Measurements from ENCODE around the gene MTTP. TPM values are rescaled to one million over a fixed set of nuclear protein-coding genes. Genes with fewer than 3 reads are reported as not detected.
"Not testable (repeated sequence)": the region's sequence is repeated elsewhere in the genome, so short reads cannot be mapped to it uniquely, and the experiment has no call there.

Gene MTTP
- total RNA-seq (1 to 10 TPM in 3 of 4 donors, under 1 TPM in 1; 0.96 to 1.3 (median 1.1) TPM), polyA plus RNA-seq (0.59 TPM)
- long read RNA-seq, donor 1, full-length matches to known transcripts, result 3 of 5 reads
- long read RNA-seq, donor 1, partial matches to known transcripts, result 2 of 5 reads
- long read RNA-seq, donor 1, other reads (novel, unspliced or antisense), result 0 of 5 reads
- long read RNA-seq, donor 2, result 0 reads
- long read RNA-seq, donor 3, full-length matches to known transcripts, result 4 of 7 reads
- long read RNA-seq, donor 3, partial matches to known transcripts, result 1 of 7 reads
- long read RNA-seq, donor 3, other reads (novel, unspliced or antisense), result 2 of 7 reads
- long read RNA-seq, donor 4, full-length matches to known transcripts, result 3 of 4 reads
- long read RNA-seq, donor 4, partial matches to known transcripts, result 0 of 4 reads
- long read RNA-seq, donor 4, other reads (novel, unspliced or antisense), result 1 of 4 reads

DNA sequence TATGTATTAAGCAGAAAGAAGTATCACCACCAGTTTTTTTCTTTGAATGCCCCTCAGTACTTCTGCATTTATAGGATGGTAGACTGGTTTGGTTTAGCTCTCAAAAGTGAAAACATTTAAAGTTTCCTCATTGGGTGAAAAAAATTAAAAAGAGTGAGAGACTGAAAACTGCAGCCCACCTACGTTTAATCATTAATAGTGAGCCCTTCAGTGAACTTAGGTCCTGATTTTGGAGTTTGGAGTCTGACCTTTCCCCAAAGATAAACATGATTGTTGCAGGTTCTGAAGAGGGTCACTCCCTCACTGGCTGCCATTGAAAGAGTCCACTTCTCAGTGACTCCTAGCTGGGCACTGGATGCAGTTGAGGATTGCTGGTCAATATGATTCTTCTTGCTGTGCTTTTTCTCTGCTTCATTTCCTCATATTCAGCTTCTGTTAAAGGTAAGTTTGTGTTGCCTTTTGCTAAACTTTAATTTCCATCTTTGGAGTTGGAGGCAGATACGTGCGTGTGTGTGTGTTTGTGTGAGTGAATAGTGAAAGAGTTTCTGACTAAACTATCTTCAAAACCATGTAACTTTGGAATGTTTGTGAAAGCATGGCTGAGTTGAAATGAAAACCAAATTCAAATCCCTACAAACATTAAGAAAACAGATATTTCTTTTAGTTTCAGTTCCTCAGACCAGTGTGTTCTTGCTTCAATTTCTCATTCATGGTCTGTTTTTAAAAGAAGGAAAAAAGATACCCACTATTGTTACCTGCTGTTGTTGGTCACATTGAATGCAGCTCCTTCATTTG lies at the start of gene MTTP:
Gene MTTP (plus strand): TSS at position 295 of the 795 bp plus-strand sequence. CDS start 86 bp downstream, at position 381.
- H3K27me3 ChIP-seq (ENCODE audit: control insufficient read depth, insufficient read depth), result no peaks in the 10 kb centered on the region
- no peak for DNase-seq
- intact Hi-C loops (cut with DNase I), result no loop called here
- 78% methylated on average over 3 of the region's 3 CpGs for WGBS
- no peaks in the 10 kb centered on the region for H3K9me3 ChIP-seq (ENCODE audit: control insufficient read depth, low read length)
- H3K27ac ChIP-seq (ENCODE audit: low read length), result no peak within 1 kb of the TSS
- no peaks in the 10 kb centered on the region for H3K4me1 ChIP-seq (ENCODE audit: control insufficient read depth, insufficient read depth, low read length)
- no peak for ATAC-seq
- H3K4me3 ChIP-seq (ENCODE audit: low read length), result no peak within 1 kb of the TSS

DNA sequence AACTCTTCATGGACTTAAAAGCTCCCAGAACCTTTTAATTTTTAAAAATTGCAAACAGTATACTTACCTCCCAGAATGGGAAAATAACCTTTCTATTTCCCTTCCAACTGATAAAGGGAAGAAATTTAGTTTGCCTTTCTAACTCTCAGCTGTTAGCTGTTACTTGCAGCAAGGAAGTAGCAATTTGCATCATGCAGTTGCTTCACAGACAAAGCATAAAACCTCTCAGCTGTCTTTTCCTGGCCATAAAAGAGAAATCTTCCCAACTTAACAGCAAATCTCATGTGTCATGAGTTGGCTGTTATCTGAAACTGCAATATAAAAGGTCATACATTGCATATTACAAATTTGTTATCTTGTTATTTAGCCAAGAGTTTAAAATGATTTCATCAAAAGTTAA lies 45.4 kb upstream of the MTTP start:
- H3K27ac ChIP-seq (ENCODE audit: low read length), result no peak overlapping the region
- H3K9me3 ChIP-seq (ENCODE audit: control insufficient read depth, low read length), result no peaks in the 10 kb centered on the region
- DNase-seq (no peak), ATAC-seq (no peak)
- no peaks in the 10 kb centered on the region for H3K4me1 ChIP-seq (ENCODE audit: control insufficient read depth, insufficient read depth, low read length)
- intact Hi-C loops (cut with DNase I), result no loop called here
- no peaks in the 10 kb centered on the region for H3K27me3 ChIP-seq (ENCODE audit: control insufficient read depth, insufficient read depth)
- no peak overlapping the region for H3K4me3 ChIP-seq (ENCODE audit: low read length)

- DNase-seq (no peak), ATAC-seq (no peak)
- no peak overlapping the region for H3K27ac ChIP-seq (ENCODE audit: low read length)
- H3K9me3 ChIP-seq (ENCODE audit: control insufficient read depth, low read length), result no peaks in the 10 kb centered on the region
- 61% methylated on average over 3 of the region's 3 CpGs for WGBS
- no peaks in the 10 kb centered on the region for H3K4me1 ChIP-seq (ENCODE audit: control insufficient read depth, insufficient read depth, low read length)
- H3K27me3 ChIP-seq (ENCODE audit: control insufficient read depth, insufficient read depth), result no peaks in the 10 kb centered on the region
- intact Hi-C loops (cut with DNase I), result no loop called here
- H3K4me3 ChIP-seq (ENCODE audit: low read length), result no peak overlapping the region
Observed at GRCh38 chr4:99529956-99530355, 44.7 kb upstream of the MTTP start.

- intact Hi-C loops (cut with DNase I); ATAC-seq; H3K4me1 ChIP-seq (ENCODE audit: control insufficient read depth, insufficient read depth, low read length): not testable (repeated sequence)
Observed at GRCh38 chr4:99534699-99535098, 39.9 kb upstream of the MTTP start.

GRCh38 chr4:99536271-99536670 lies 38.4 kb upstream of the MTTP start:
- DNase-seq (peak in 1 of 3 donors; percentile 32), ATAC-seq (peak in 1 of 2 donors; percentile 26)
- Histone ChIP-seq H3K9me3 (ENCODE audit: control insufficient read depth, low read length) (no peaks in the 10 kb centered on the region), H3K27ac (ENCODE audit: low read length) (no peak overlapping the region), H3K27me3 (ENCODE audit: control insufficient read depth, insufficient read depth) (no peaks in the 10 kb centered on the region), H3K4me3 (ENCODE audit: low read length) (no peak overlapping the region), H3K4me1 (ENCODE audit: control insufficient read depth, insufficient read depth, low read length) (no peaks in the 10 kb centered on the region)
- intact Hi-C loops (cut with DNase I), result no loop called here
- 51% methylated on average over 2 of the region's 2 CpGs for WGBS

More at GRCh38 chr4:99534699-99535098, 39.9 kb upstream of the MTTP start:
- H3K9me3 ChIP-seq (ENCODE audit: control insufficient read depth, low read length); H3K4me3 ChIP-seq (ENCODE audit: low read length); H3K27ac ChIP-seq (ENCODE audit: low read length); DNase-seq; H3K27me3 ChIP-seq (ENCODE audit: control insufficient read depth, insufficient read depth): not testable (repeated sequence)
- 86% methylated on average over 3 of the region's 3 CpGs for WGBS

GRCh38 chr4:99536848-99537247 lies 37.8 kb upstream of the MTTP start:
- Histone ChIP-seq H3K27me3 (ENCODE audit: control insufficient read depth, insufficient read depth) (no peaks in the 10 kb centered on the region), H3K27ac (ENCODE audit: low read length) (no peak overlapping the region), H3K9me3 (ENCODE audit: control insufficient read depth, low read length) (no peaks in the 10 kb centered on the region), H3K4me3 (ENCODE audit: low read length) (no peak overlapping the region), H3K4me1 (ENCODE audit: control insufficient read depth, insufficient read depth, low read length) (no peaks in the 10 kb centered on the region)
- DNase-seq (no peak), ATAC-seq (no peak)
- intact Hi-C loops (cut with DNase I), result no loop called here
- WGBS, result 66% methylated on average over 2 of the region's 2 CpGs

DNA sequence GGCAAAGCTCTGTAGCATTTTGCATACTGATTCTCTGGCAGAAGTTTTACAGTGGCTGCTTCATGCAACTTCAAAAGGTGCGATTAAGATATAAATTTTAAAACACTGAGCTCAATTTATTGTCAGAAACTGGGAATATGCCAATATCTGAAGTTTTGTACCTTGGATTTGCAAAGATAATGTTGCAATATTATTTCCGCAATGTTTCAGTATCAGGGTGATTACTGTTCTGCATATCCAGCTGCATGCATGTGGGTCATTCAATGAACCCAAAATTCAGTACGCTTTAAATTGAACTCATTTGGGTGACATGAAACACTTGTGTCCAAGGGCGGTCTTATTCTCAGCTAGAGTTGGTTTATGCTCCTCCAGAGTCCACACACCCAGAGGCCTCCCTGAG lies 37.0 kb upstream of the MTTP start:
- intact Hi-C loops (cut with DNase I), result no loop called here
- H3K9me3 ChIP-seq (ENCODE audit: control insufficient read depth, low read length), result no peaks in the 10 kb centered on the region

GRCh38 chr4:99540277-99540939 lies 34.2 kb upstream of the MTTP start:
- ATAC-seq (no peak), DNase-seq (no peak)
- Histone ChIP-seq H3K27me3 (ENCODE audit: control insufficient read depth, insufficient read depth) (no peaks in the 10 kb centered on the region), H3K9me3 (ENCODE audit: control insufficient read depth, low read length) (no peaks in the 10 kb centered on the region), H3K4me1 (ENCODE audit: control insufficient read depth, insufficient read depth, low read length) (no peaks in the 10 kb centered on the region), H3K27ac (ENCODE audit: low read length) (no peak overlapping the region), H3K4me3 (ENCODE audit: low read length) (no peak overlapping the region)
- intact Hi-C loops (cut with DNase I), result no loop called here

More for the DNA sequence above, 37.0 kb upstream of the MTTP start:
- no peaks in the 10 kb centered on the region for H3K27me3 ChIP-seq (ENCODE audit: control insufficient read depth, insufficient read depth)
- no peak for ATAC-seq
- no peak for DNase-seq
- WGBS, result 76% methylated on average over 4 of the region's 4 CpGs
- H3K4me3 ChIP-seq (ENCODE audit: low read length), result no peak overlapping the region
- H3K4me1 ChIP-seq (ENCODE audit: control insufficient read depth, insufficient read depth, low read length), result no peaks in the 10 kb centered on the region
- no peak overlapping the region for H3K27ac ChIP-seq (ENCODE audit: low read length)

DNA sequence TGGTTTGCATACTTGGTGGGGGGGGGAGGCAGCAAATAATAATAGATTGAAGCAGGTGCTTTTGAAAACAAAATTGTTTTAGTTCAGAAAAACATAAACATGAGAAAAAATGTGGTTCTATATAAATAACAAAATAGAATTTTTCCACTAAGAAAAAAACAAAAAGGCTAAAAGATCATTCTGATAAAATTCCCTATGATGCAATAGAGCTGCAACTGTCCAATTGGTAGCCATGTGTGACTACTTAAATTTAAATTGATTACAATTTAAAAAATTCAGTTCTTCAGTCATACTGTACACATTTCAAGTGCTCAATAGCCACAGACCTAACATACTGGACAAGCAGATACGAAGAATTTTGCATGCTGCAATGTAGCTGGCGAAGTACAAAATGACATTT lies 21.8 kb upstream of the MTTP start:
- Histone ChIP-seq H3K9me3 (ENCODE audit: control insufficient read depth, low read length) (no peaks in the 10 kb centered on the region), H3K27ac (ENCODE audit: low read length) (no peak overlapping the region), H3K27me3 (ENCODE audit: control insufficient read depth, insufficient read depth) (no peaks in the 10 kb centered on the region), H3K4me1 (ENCODE audit: control insufficient read depth, insufficient read depth, low read length) (no peaks in the 10 kb centered on the region), H3K4me3 (ENCODE audit: low read length) (no peak overlapping the region)
- ATAC-seq (no peak), DNase-seq (no peak)
- WGBS, result 97% methylated on average over 2 of the region's 2 CpGs
- intact Hi-C loops (cut with DNase I), result no loop called here

- DNase-seq, result peak; percentile 99 to 100 (median 99)
- intact Hi-C loops (cut with DNase I), result loop anchor here (5.0 to 10.0 kb wide), 5 partner anchors 244 to 384 kb away; partner anchors contain the start of genes DNAJB14 (in 3 of the 4) and LAMTOR3 (in 1 of the 4)
- H3K27ac ChIP-seq (ENCODE audit: low read length), result peak within 1 kb of the TSS; percentile 100
- H3K4me3 ChIP-seq (ENCODE audit: low read length), result peak within 1 kb of the TSS; percentile 90
- no peaks in the 10 kb centered on the region for H3K27me3 ChIP-seq (ENCODE audit: control insufficient read depth, insufficient read depth)
- H3K4me1 ChIP-seq (ENCODE audit: control insufficient read depth, insufficient read depth, low read length), result no peaks in the 10 kb centered on the region
- peak; percentile 99 for ATAC-seq
- WGBS, result under 1% methylated on average over 48 of the region's 48 CpGs
- H3K9me3 ChIP-seq (ENCODE audit: control insufficient read depth, low read length), result no peaks in the 10 kb centered on the region
Observed at GRCh38 chr4:99563310-99564186, 11.1 kb upstream of the MTTP start, which contains the start of gene TRMT10A. TRMT10A (minus strand) TSS chr4:99564039; CDS start chr4:99559338, 4,701 bp downstream.

Measured in right cardiac atrium (tissue), 5 donors.